H1 (cell line): Measurements from ENCODE around the gene OSBP2. TPM values are rescaled to one million over a fixed set of nuclear protein-coding genes. Genes with fewer than 3 reads are reported as not detected.

ENCODE experiments used
- CTCF ChIA-PET: fragments of 300-600 bp; sonication (Branson Sonifier 250); formaldehyde crosslinking; loops from one replicate; lab custom pipeline; 2021; ENCODE audit not compliant: partially characterized antibody; lab: Charles Lee
- POLR2A ChIA-PET: fragments of 300-600 bp; sonication (Branson Sonifier 250); formaldehyde crosslinking; loops from one replicate; lab custom pipeline; 2021; ENCODE audit warnings: inconsistent platforms; ENCODE audit not compliant: partially characterized antibody; lab: Charles Lee
- DNase-seq, 2 experiments: peaks; one replicate each; pipeline versions ENCODE4 v3.0.0 to v3.0.0-alpha.2; 2010 to 2022; ENCODE audit warnings: low spot score in 2 of 2, low read depth in 1 of 2, mixed read lengths in 1 of 2
- FAIRE-seq: peaks from 2 replicates; lab custom pipeline; 2011; peaks lifted over from hg19 to GRCh38; lab: Jason Lieb, UNC
- H2AFZ ChIP-seq: 2 replicates; pipeline ENCODE4 v1.8.1; 2012; ENCODE audit warnings: low read length, inconsistent platforms
- H2AK5ac ChIP-seq: 2 replicates; pipeline ENCODE4 v1.6.1; 2013; ENCODE audit warnings: low read depth, low read length
- H2BK120ac ChIP-seq: replicated peaks from 2 replicates; pipeline ENCODE3; 2013; ENCODE audit warnings: low read depth, low read length, inconsistent platforms
- H2BK12ac ChIP-seq: 2 replicates; pipeline ENCODE4 v1.6.1; 2013; ENCODE audit warnings: low read depth, low read length
- H2BK15ac ChIP-seq: 2 replicates; pipeline ENCODE4 v1.6.1; 2013; ENCODE audit warnings: low read length
- H2BK20ac ChIP-seq: 2 replicates; pipeline ENCODE4 v1.6.1; 2013; ENCODE audit warnings: low read length
- H2BK5ac ChIP-seq: 2 replicates; pipeline ENCODE4 v1.6.1; 2013; ENCODE audit warnings: low read depth, low read length
- H3K14ac ChIP-seq: 2 replicates; pipeline ENCODE4 v1.6.1; 2013; ENCODE audit warnings: inconsistent platforms; ENCODE audit not compliant: insufficient read length
- H3K18ac ChIP-seq: 2 replicates; pipeline ENCODE4 v1.6.1; 2013; ENCODE audit warnings: low read length; ENCODE audit errors: extremely low read depth
- H3K23ac ChIP-seq: 2 replicates; pipeline ENCODE4 v1.6.1; 2013; ENCODE audit warnings: inconsistent platforms; ENCODE audit not compliant: insufficient read length
- H3K23me2 ChIP-seq: 2 replicates; pipeline ENCODE4 v1.6.1; 2013; ENCODE audit warnings: low read depth, low read length
- H3K27ac ChIP-seq: 2 replicates; pipeline ENCODE4 v1.6.1; 2011; ENCODE audit warnings: low read depth, low read length, inconsistent platforms
- H3K27me3 ChIP-seq, 4 experiments: replicated peaks in 1 of 4; 1 replicate in 1 of 4; 2 replicates in 3 of 4; pipeline versions ENCODE4 v1.6.1 to v1.8.1; 2011 to 2013; ENCODE audit warnings: low read length in 3 of 4, mild to moderate bottlenecking in 3 of 4, inconsistent platforms in 2 of 4, mixed read lengths in 2 of 4, moderate library complexity in 1 of 4; ENCODE audit not compliant: control insufficient read depth in 3 of 4, insufficient read depth in 3 of 4; ENCODE audit errors: extremely low read depth in 1 of 4
- H3K36me3 ChIP-seq, 4 experiments: 2 replicates each; pipeline versions ENCODE4 v1.6.1 to v1.8.1; 2011 to 2013; ENCODE audit warnings: mild to moderate bottlenecking in 4 of 4, low read length in 3 of 4, moderate library complexity in 2 of 4, control low read depth in 1 of 4, inconsistent platforms in 1 of 4; ENCODE audit not compliant: insufficient read depth in 4 of 4, control insufficient read depth in 2 of 4
- H3K4ac ChIP-seq: replicated peaks from 2 replicates; pipeline ENCODE3; 2013; ENCODE audit warnings: low read length, low read depth, mixed read lengths, inconsistent platforms; ENCODE audit not compliant: insufficient read length
- H3K4me1 ChIP-seq, 4 experiments: replicated peaks in 1 of 4; 1 replicate in 1 of 4; 2 replicates in 3 of 4; pipeline versions ENCODE4 v1.6.1 to v1.8.1; 2011 to 2013; ENCODE audit warnings: low read length in 3 of 4, inconsistent platforms in 2 of 4, mixed read lengths in 1 of 4; ENCODE audit not compliant: insufficient read depth in 4 of 4, control insufficient read depth in 3 of 4
- H3K4me2 ChIP-seq, 2 experiments: 2 replicates each; pipeline versions ENCODE4 v1.6.1 to v1.8.1; 2011 to 2013; ENCODE audit warnings: low read depth in 2 of 2, low read length in 2 of 2, control low read depth in 1 of 2, inconsistent platforms in 1 of 2, mild to moderate bottlenecking in 1 of 2; ENCODE audit not compliant: insufficient read depth in 1 of 2
- H3K4me3 ChIP-seq, 4 experiments: fragments of 200-600, 300-600 bp in 1 of 4; sonication (generic), shearing (Covaris generic), sonication (Bioruptor Twin) in 1 of 4; 2 replicates each; pipeline versions ENCODE4 v1.5.1 to v1.8.1; 2011 to 2016; ENCODE audit warnings: low read length in 4 of 4, low read depth in 3 of 4, control low read depth in 2 of 4, inconsistent platforms in 2 of 4, mild to moderate bottlenecking in 2 of 4, mixed read lengths in 1 of 4, moderate library complexity in 1 of 4; ENCODE audit not compliant: insufficient read depth in 2 of 4; ENCODE audit errors: extremely low read depth in 1 of 4
- H3K56ac ChIP-seq: replicated peaks from 2 replicates; pipeline ENCODE3; 2013; ENCODE audit warnings: low read depth, mild to moderate bottlenecking, mixed read lengths, low read length, inconsistent platforms; ENCODE audit not compliant: insufficient read length
- H3K79me1 ChIP-seq: 2 replicates; pipeline ENCODE4 v1.6.1; 2013; ENCODE audit warnings: low read depth, low read length, control low read depth
- H3K79me2 ChIP-seq, 2 experiments: 2 replicates each; pipeline versions ENCODE4 v1.6.1 to v1.8.1; 2012 to 2013; ENCODE audit warnings: low read length in 2 of 2, mild to moderate bottlenecking in 2 of 2, inconsistent platforms in 1 of 2; ENCODE audit not compliant: insufficient read depth in 2 of 2, control insufficient read depth in 1 of 2
- H3K9ac ChIP-seq, 4 experiments: replicated peaks in 1 of 4; 1 replicate in 1 of 4; 2 replicates in 3 of 4; pipeline versions ENCODE4 v1.6.1 to v1.8.1; 2011 to 2013; ENCODE audit warnings: low read depth in 3 of 4, low read length in 3 of 4, control low read depth in 2 of 4, mild to moderate bottlenecking in 2 of 4, moderate library complexity in 2 of 4, inconsistent platforms in 1 of 4; ENCODE audit errors: extremely low read depth in 1 of 4
- H3K9me3 ChIP-seq, 2 experiments: 2 replicates each; pipeline versions ENCODE4 v1.6.1 to v1.8.1; 2012 to 2013; ENCODE audit warnings: mild to moderate bottlenecking in 2 of 2, moderate library complexity in 2 of 2, control low read depth in 1 of 2, inconsistent platforms in 1 of 2, low read depth in 1 of 2, low read length in 1 of 2, mixed read lengths in 1 of 2; ENCODE audit not compliant: insufficient read depth in 2 of 2
- H4K20me1 ChIP-seq, 2 experiments: replicated peaks in 1 of 2; 2 replicates each; pipeline versions ENCODE3 to v1.8.1; 2011 to 2013; ENCODE audit warnings: inconsistent platforms in 2 of 2, low read length in 2 of 2, mild to moderate bottlenecking in 1 of 2; ENCODE audit not compliant: insufficient read depth in 2 of 2, control insufficient read depth in 1 of 2
- H4K5ac ChIP-seq: 2 replicates; pipeline ENCODE4 v1.6.1; 2013; ENCODE audit warnings: low read length, low read depth, mixed read lengths, inconsistent platforms; ENCODE audit not compliant: insufficient read length
- H4K8ac ChIP-seq: 2 replicates; pipeline ENCODE4 v1.8.0; 2013; ENCODE audit warnings: mild to moderate bottlenecking, moderate library complexity, low read length, inconsistent platforms; ENCODE audit not compliant: insufficient read depth; ENCODE audit errors: extremely low read depth
- H4K91ac ChIP-seq: replicated peaks from 2 replicates; pipeline ENCODE3; 2013; ENCODE audit warnings: low read length, mixed read lengths, inconsistent platforms; ENCODE audit not compliant: insufficient read length
- CREB1 ChIP-seq: IDR thresholded peaks from 2 replicates; pipeline ENCODE4 v1.6.1; 2012; ENCODE audit warnings: inconsistent platforms
- GABPA ChIP-seq: IDR thresholded peaks from 2 replicates; pipeline ENCODE4 v1.6.1; 2011; ENCODE audit warnings: mild to moderate bottlenecking, low read length, moderate library complexity, borderline replicate concordance; ENCODE audit not compliant: insufficient read depth
- JUN ChIP-seq: IDR thresholded peaks from 2 replicates; pipeline ENCODE4 v1.6.1; 2011; ENCODE audit warnings: low read depth, mild to moderate bottlenecking, improper control_type of control experiment, low read length
- JUND ChIP-seq: IDR thresholded peaks from 2 replicates; pipeline ENCODE4 v1.6.1; 2011; ENCODE audit warnings: mild to moderate bottlenecking, improper control_type of control experiment, low read length
- RAD21 ChIP-seq, 2 experiments: IDR thresholded peaks in 1 of 2; conservative IDR thresholded peaks in 1 of 2; 2 replicates each; pipeline ENCODE4 v1.6.1; 2011; ENCODE audit warnings: low read depth in 2 of 2, low read length in 2 of 2, improper control_type of control experiment in 1 of 2, inconsistent platforms in 1 of 2, mild to moderate bottlenecking in 1 of 2, moderate library complexity in 1 of 2
- RBBP5 ChIP-seq: IDR thresholded peaks from 2 replicates; pipeline ENCODE4 v1.7.1; 2012; ENCODE audit warnings: low read depth, mild to moderate bottlenecking, inconsistent platforms, low read length, moderate library complexity, borderline replicate concordance
- RNF2 ChIP-seq: fragments of 200-900, 300-1000 bp; sonication (generic); IDR thresholded peaks from 2 replicates; pipeline ENCODE4 v1.7.1; 2016; ENCODE audit warnings: borderline replicate concordance, low read depth, mild to moderate bottlenecking, antibody characterized with exemption, low read length; ENCODE audit not compliant: poor library complexity, severe bottlenecking; ENCODE audit errors: missing control alignments
- SIRT6 ChIP-seq: IDR thresholded peaks from one replicate; pipeline ENCODE4 v1.7.1; 2012; ENCODE audit warnings: low read length, inconsistent platforms
- WGBS, 2 experiments: shearing (Covaris generic) in 1 of 2; methylation state at CpG; one replicate each; pipeline versions ENCODE4 v1.1.6 to v1.1.7; 2013 to 2015; ENCODE audit warnings: low lambda C conversion rate in 2 of 2, mixed read lengths in 2 of 2, inconsistent platforms in 1 of 2, low coverage in 1 of 2, missing lambda C conversion rate in 1 of 2; ENCODE audit not compliant: insufficient replicate concordance in 2 of 2, insufficient coverage in 1 of 2, insufficient read length in 1 of 2; ENCODE audit errors: extremely low coverage in 1 of 2, missing lambda C conversion rate in 1 of 2; 5-methylcytosine and 5-hydroxymethylcytosine counted together
- polyA plus RNA-seq, 7 experiments: library from polyadenylated mRNA; depleted of rRNA in 3 of 7; stranded (reverse) in 5 of 7; unstranded in 2 of 7; fragments of >200 nt in 5 of 7; fragments of 200-250 nt in 2 of 7; gene quantifications; 1 replicate in 5 of 7; 2 replicates in 1 of 7; 4 replicates in 1 of 7; pipeline versions ENCODE4 v1.2.1 to v1.2.3, GENCODE V29; 2011 to 2013; ENCODE audit warnings: missing spikeins in 2 of 7, mixed read lengths in 2 of 7
- total RNA-seq: library from RNA; stranded (reverse); fragmentation: NEBNext Ultra II Directional; extraction: Animal tissue kit (Norgen Biotek cat#: 25700); gene quantifications from 2 replicates; pipeline ENCODE4 v1.2.1, GENCODE V29; 2021
- TF ChIP-seq, protein P1 (sequence below): IDR thresholded peaks from 2 replicates; pipeline ENCODE4 v1.6.1; 2011; ENCODE audit warnings: low read depth, mild to moderate bottlenecking, low read length; ENCODE audit not compliant: insufficient read depth

OSBP2 gene
- total and polyA plus RNA-seq, 2 of the 8 experiments (the other 6 are each of a cell fraction or from before 2014, with no cell fraction given), result 3.4 to 3.7 TPM

DNA sequence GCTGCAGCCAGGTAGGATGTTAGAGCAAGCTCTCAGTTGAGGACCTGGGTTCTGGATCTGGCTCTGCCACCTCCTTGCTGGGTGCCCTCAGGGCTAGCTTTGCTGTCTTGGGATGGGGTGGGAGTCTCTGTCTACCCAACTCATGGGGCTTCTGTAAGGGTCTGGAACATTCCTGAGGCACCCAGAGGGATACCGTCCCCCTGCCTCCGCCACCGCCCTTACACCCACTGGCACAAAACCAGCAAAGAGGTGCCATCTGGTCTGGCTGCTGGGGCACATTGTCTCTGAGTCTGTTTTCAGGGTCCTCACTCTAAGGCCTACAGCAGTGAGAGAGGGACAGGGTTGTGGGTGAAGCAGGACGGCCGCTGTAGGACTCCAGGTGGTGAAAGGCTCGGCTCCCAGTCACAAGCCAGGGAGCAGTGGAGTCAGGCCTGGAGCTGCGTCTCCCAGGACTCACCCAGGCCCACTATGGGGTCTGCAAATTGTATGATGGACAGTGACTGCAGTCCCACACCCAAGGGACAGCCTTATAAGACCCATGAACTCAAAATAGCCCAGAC, 189.0 kb downstream of the OSBP2 start:
- H2AK5ac ChIP-seq, result no peak overlapping the region
- no peak overlapping the region for H3K4me3 ChIP-seq
- H4K91ac ChIP-seq, result no peak overlapping the region
- H2BK5ac ChIP-seq, result no peak overlapping the region
- ChIA-PET POLR2A (interaction anchor here (1.3 kb wide), 1 partner anchor 84 kb away, joined by 3 read pairs; the partner anchor contains the start of gene MORC2), CTCF (interaction anchor here (0.8 to 1.7 kb wide), 4 partner anchors 8 to 120 kb away, joined by 3 to 4 read pairs (median 4); no protein-coding TSS in a partner anchor)
- H3K14ac ChIP-seq, result no peak overlapping the region
- H3K56ac ChIP-seq, result no peak overlapping the region
- no peak overlapping the region for H3K9ac ChIP-seq
- H3K23ac ChIP-seq, result no peak overlapping the region
- H2BK20ac ChIP-seq, result no peak overlapping the region
- no peak overlapping the region for H4K5ac ChIP-seq
- no peak overlapping the region for H2BK120ac ChIP-seq
- no peak overlapping the region for H2BK12ac ChIP-seq
- FAIRE-seq, result no peak
- 90% methylated on average over 5 of the region's 7 CpGs; no CpG with 5 or more reads in 1 of the 2 experiments for WGBS, 2 experiments
- no peak overlapping the region for H3K4ac ChIP-seq
- H4K20me1 ChIP-seq, result no peaks in the 10 kb centered on the region
- peaks cover 0 to 4% (median 2%) of the 10 kb centered on the region in 4 experiments; a peak in 3 of 7 replicates for H3K4me1 ChIP-seq
- no peaks in the 10 kb centered on the region for H3K27me3 ChIP-seq
- no peak overlapping the region for H2BK15ac ChIP-seq
- no peak overlapping the region for H2AFZ ChIP-seq
- H3K18ac ChIP-seq, result no peak overlapping the region
- no peaks in the 10 kb centered on the region for H3K9me3 ChIP-seq
- H3K36me3 ChIP-seq, result no peaks in the 10 kb centered on the region
- no peak overlapping the region for H3K27ac ChIP-seq
- no peaks in the 10 kb centered on the region for H3K23me2 ChIP-seq
- H3K79me1 ChIP-seq, result no peaks in the 10 kb centered on the region
- no peaks in the 10 kb centered on the region for H3K79me2 ChIP-seq
- no peak overlapping the region for H4K8ac ChIP-seq
- no peak for DNase-seq
- H3K4me2 ChIP-seq, result no peak overlapping the region
- no peak for TF ChIP-seq RAD21 (IDR thresholded peaks at IDR 0.05 in 1 of 2, conservative IDR thresholded peaks at IDR 0.05 in 1 of 2; ENCODE audit: low read depth in 2 of 2, low read length in 2 of 2)
- TF ChIP-seq RBBP5, result no peak
- no peak for TF ChIP-seq RNF2
- TF ChIP-seq CREB1, result no peak
- TF ChIP-seq GABPA, result no peak
- TF ChIP-seq JUN, result no peak
- TF ChIP-seq JUND, result no peak
- TF ChIP-seq, protein P1, sequence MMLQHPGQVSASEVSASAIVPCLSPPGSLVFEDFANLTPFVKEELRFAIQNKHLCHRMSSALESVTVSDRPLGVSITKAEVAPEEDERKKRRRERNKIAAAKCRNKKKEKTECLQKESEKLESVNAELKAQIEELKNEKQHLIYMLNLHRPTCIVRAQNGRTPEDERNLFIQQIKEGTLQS, result no peak
- TF ChIP-seq SIRT6, result no peak
